ENCODE results near the gene ANOS1.

Gene ANOS1

DNA sequence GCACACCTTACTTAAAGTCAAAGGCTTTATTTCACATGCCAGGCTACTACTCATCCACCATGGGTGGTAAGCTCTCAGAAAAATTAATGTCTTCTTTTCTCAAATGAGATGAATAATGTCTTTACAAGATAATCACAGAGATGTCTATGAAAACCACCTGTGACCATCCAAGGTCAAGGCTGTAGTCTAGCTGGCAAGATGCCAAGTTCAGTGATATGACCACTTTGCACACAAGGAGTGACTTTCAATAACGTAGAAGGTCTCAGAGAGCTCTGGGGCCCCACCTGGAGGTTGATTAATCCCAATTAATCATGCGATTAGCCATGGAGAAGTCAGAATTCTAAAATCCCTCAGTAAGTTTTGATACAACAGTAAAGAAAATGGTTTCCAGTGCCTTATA lies 20.5 kb downstream of the ANOS1 start:
- Histone ChIP-seq H3K9me3 (ENCODE audit: control insufficient read depth, low read length) (no peaks in the 10 kb centered on the region), H3K9ac (ENCODE audit: low read length) (no peak overlapping the region), H3K4me1 (ENCODE audit: control insufficient read depth, insufficient read depth, low read length) (no peaks in the 10 kb centered on the region), H3K27me3 (replicated peaks; ENCODE audit: control insufficient read depth, insufficient read depth, low read length) (no peaks in the 10 kb centered on the region), H3K36me3 (ENCODE audit: control insufficient read depth, insufficient read depth, low read length, severe bottlenecking) (no peaks in the 10 kb centered on the region), H3K4me3 (ENCODE audit: low read length) (no peak overlapping the region)
- no peak for DNase-seq (ENCODE audit: low read depth)

DNA sequence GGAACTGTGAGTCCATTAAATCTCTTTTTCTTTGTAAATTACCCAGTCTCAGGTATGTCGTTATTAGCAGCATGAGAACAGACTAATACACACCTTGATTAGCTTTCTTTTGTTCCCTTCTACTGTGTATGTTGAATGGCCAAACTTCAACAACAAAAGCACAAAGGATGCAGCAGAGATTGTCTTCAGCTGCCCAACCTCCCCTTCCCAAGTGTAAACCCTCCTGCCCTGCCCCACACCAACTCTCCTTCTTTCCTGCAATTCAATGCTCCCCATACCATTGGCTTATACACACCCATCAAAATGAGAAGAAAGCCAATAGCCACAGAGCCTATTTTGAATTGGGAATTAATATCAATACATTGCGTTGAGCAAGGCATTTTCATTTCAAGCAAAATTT lies 27.8 kb downstream of the ANOS1 start:
- H3K36me3 ChIP-seq (ENCODE audit: control insufficient read depth, insufficient read depth, low read length, severe bottlenecking), result no peaks in the 10 kb centered on the region
- no peak overlapping the region for H3K4me3 ChIP-seq (ENCODE audit: low read length)
- H3K9ac ChIP-seq (ENCODE audit: low read length), result no peak overlapping the region
- no peaks in the 10 kb centered on the region for H3K9me3 ChIP-seq (ENCODE audit: control insufficient read depth, low read length)
- no peaks in the 10 kb centered on the region for H3K4me1 ChIP-seq (ENCODE audit: control insufficient read depth, insufficient read depth, low read length)
- DNase-seq (ENCODE audit: low read depth), result no peak
- no peaks in the 10 kb centered on the region for H3K27me3 ChIP-seq (replicated peaks; ENCODE audit: control insufficient read depth, insufficient read depth, low read length)

DNA sequence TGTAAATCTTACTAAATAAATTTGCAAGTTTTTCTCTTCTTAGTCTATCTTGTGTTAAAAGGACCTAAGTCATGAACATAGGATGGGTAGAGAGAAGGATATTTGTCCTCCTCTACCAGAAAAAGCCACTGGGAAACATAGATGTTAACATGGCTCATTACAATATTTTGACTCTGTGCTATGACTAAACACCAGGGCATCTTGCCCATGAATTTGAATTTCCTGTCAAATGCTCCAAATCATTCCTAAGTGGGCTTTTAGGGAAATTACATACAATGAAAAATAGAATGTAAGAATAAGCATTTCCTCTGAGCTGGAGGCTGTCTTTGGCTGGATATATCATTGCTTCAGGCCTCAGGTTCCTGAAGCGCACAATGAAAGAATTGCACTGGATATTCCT lies 39.1 kb downstream of the ANOS1 start:
- Histone ChIP-seq H3K27me3 (replicated peaks; ENCODE audit: control insufficient read depth, insufficient read depth, low read length) (no peaks in the 10 kb centered on the region), H3K9me3 (ENCODE audit: control insufficient read depth, low read length) (no peaks in the 10 kb centered on the region), H3K9ac (ENCODE audit: low read length) (no peak overlapping the region), H3K4me1 (ENCODE audit: control insufficient read depth, insufficient read depth, low read length) (no peaks in the 10 kb centered on the region), H3K36me3 (ENCODE audit: control insufficient read depth, insufficient read depth, low read length, severe bottlenecking) (no peaks in the 10 kb centered on the region), H3K4me3 (ENCODE audit: low read length) (no peak overlapping the region)
- DNase-seq (ENCODE audit: low read depth), result no peak

- DNase-seq (ENCODE audit: low read depth), result no peak
- Histone ChIP-seq H3K36me3 (ENCODE audit: control insufficient read depth, insufficient read depth, low read length, severe bottlenecking) (no peaks in the 10 kb centered on the region), H3K4me3 (ENCODE audit: low read length) (no peak overlapping the region), H3K9me3 (ENCODE audit: control insufficient read depth, low read length) (no peaks in the 10 kb centered on the region), H3K9ac (ENCODE audit: low read length) (no peak overlapping the region), H3K4me1 (ENCODE audit: control insufficient read depth, insufficient read depth, low read length) (no peaks in the 10 kb centered on the region), H3K27me3 (replicated peaks; ENCODE audit: control insufficient read depth, insufficient read depth, low read length) (no peaks in the 10 kb centered on the region)
Observed at GRCh38 chrX:8689473-8689872, 42.5 kb downstream of the ANOS1 start.

DNA sequence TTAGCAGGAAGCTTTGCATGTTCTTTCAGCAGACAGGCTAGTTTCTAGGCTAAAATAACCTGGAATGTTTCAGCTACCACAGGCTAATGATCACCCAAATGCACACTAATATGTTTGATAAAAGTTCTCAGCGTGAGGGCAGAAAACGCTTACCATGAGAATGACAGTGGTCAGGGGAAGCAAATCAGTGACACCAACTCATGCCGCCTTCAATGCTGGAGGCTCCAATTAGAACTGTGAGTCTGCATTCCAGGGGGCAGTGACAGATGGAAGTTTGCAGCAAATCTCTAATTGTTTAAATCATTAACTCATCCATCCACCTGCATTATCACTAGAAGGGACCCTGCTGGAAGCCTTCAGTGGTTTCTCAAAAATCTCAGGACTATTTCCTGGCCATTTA lies 43.2 kb downstream of the ANOS1 start:
- no peak for DNase-seq (ENCODE audit: low read depth)
- no peak overlapping the region for H3K9ac ChIP-seq (ENCODE audit: low read length)
- no peak overlapping the region for H3K4me3 ChIP-seq (ENCODE audit: low read length)
- H3K36me3 ChIP-seq (ENCODE audit: control insufficient read depth, insufficient read depth, low read length, severe bottlenecking), result no peaks in the 10 kb centered on the region
- no peaks in the 10 kb centered on the region for H3K27me3 ChIP-seq (replicated peaks; ENCODE audit: control insufficient read depth, insufficient read depth, low read length)
- H3K9me3 ChIP-seq (ENCODE audit: control insufficient read depth, low read length), result no peaks in the 10 kb centered on the region
- H3K4me1 ChIP-seq (ENCODE audit: control insufficient read depth, insufficient read depth, low read length), result no peaks in the 10 kb centered on the region

DNA sequence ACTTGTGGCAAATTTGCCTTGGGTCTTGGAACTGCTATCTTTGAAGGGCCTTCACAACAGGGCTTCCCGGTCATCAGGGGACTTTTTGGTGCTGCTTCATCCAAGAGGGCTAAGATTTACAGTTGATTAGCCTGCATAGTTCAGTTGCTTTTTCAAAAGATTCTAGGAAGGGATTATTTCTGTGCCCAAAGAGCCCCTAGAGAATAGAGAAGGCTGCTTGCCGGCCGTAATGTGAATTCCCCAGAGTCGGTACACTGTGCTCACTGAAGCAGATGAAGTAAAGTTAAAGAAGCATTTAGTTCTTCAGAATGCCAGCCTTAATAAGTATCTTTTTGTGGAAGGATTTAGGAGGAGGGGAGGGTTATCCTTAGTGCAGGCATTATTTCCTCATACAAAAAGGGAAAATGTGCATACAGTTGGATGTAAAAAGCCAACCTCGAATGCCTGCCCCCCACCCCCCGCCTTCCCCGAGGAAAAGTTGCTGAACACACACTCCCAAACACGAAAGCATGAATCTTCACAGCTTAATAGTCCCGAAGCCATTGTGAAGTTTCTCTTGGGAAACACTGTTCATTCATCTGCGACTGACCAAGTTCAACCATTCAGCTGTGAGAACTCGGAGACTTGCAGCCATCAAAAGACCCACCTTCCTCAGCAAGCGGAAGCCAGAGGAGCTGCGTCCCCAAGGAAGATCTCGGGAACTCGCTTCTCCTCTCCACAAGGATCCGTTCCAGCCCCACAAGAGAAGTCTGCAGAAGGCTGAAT lies 47.6 kb downstream of the ANOS1 start:
- Histone ChIP-seq H3K4me1 (ENCODE audit: control insufficient read depth, insufficient read depth, low read length) (no peaks in the 10 kb centered on the region), H3K4me3 (ENCODE audit: low read length) (no peak overlapping the region), H3K27me3 (replicated peaks; ENCODE audit: control insufficient read depth, insufficient read depth, low read length) (no peaks in the 10 kb centered on the region), H3K9me3 (ENCODE audit: control insufficient read depth, low read length) (no peaks in the 10 kb centered on the region), H3K9ac (ENCODE audit: low read length) (no peak overlapping the region), H3K36me3 (ENCODE audit: control insufficient read depth, insufficient read depth, low read length, severe bottlenecking) (no peaks in the 10 kb centered on the region)
- no peak for DNase-seq (ENCODE audit: low read depth)

DNA sequence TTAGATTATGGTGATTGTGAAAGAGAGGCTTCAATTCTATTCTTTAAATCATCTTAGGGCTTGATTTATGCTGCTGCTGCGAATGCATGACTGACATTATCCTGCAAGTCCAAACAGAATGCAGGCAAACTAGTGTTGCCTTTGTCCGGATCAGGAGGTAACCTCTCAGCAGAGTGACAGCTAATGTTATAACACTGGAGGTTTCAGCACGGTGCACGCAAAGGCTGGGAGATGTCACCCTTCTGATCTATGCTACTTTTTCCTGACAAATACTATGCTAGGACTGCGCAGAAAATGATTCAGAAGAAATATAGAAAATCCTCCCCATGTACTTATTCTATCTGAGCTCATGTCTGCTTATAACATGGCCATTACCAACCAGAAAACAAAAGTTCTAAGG lies 48.2 kb downstream of the ANOS1 start:
- H3K36me3 ChIP-seq (ENCODE audit: control insufficient read depth, insufficient read depth, low read length, severe bottlenecking), result no peaks in the 10 kb centered on the region
- no peaks in the 10 kb centered on the region for H3K27me3 ChIP-seq (replicated peaks; ENCODE audit: control insufficient read depth, insufficient read depth, low read length)
- H3K9ac ChIP-seq (ENCODE audit: low read length), result no peak overlapping the region
- H3K9me3 ChIP-seq (ENCODE audit: control insufficient read depth, low read length), result no peaks in the 10 kb centered on the region
- H3K4me1 ChIP-seq (ENCODE audit: control insufficient read depth, insufficient read depth, low read length), result no peaks in the 10 kb centered on the region
- no peak for DNase-seq (ENCODE audit: low read depth)
- no peak overlapping the region for H3K4me3 ChIP-seq (ENCODE audit: low read length)

DNA sequence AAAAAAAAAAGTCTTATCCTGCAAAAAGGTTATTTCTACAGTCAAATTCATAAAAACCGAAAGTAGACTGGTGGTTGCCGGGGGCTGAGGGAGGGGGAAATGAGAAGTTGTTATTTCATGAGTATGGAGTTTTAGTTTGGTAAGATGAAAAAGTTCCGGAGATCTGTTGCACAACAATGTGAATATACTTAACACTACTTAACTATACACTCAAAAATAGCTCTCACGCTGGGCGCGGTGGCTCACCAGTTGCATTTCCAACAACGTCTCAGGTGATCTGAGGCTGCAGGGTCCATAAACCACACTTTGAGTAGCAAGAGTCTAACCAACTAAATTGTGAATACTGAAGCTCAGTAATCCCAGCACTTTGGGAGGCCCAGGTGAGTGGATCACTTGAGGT lies 52.4 kb downstream of the ANOS1 start:
- no peak for DNase-seq (ENCODE audit: low read depth)
- H3K4me1 ChIP-seq (ENCODE audit: control insufficient read depth, insufficient read depth, low read length), result no peaks in the 10 kb centered on the region
- no peak overlapping the region for H3K4me3 ChIP-seq (ENCODE audit: low read length)
- H3K27me3 ChIP-seq (replicated peaks; ENCODE audit: control insufficient read depth, insufficient read depth, low read length), result no peaks in the 10 kb centered on the region
- H3K36me3 ChIP-seq (ENCODE audit: control insufficient read depth, insufficient read depth, low read length, severe bottlenecking), result no peaks in the 10 kb centered on the region
- no peaks in the 10 kb centered on the region for H3K9me3 ChIP-seq (ENCODE audit: control insufficient read depth, low read length)
- no peak overlapping the region for H3K9ac ChIP-seq (ENCODE audit: low read length)

DNA sequence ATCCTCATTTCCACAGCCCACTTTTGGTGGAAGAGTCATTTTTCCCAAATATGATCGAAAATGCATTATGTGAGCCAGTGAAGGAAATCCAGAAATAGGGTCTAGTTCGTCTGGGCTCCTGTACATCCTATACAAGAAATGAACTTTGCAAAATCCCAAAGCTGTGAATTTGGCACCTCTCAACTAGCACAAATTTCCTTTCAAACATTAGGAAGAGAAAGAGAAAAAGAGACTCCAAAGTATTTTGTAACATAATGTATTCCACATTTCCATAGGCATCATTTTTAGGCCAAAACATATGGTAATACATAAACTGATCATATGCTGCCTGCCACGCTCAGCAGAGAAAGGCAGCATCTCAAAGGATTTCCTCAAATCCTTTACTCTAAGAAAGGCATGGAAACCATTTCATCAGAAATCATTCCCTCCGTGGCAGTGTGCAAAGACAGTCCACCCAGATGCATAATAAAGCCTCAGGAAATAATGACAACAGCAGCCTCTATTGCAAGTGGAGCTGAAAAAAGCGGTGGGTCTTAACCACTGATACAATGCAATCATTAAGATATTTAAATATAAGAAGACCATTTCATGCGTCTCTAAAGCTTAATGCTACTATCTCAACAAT lies 56.8 kb downstream of the ANOS1 start:
- Histone ChIP-seq H3K27me3 (replicated peaks; ENCODE audit: control insufficient read depth, insufficient read depth, low read length) (peaks cover 2% of the 10 kb centered on the region), H3K4me1 (ENCODE audit: control insufficient read depth, insufficient read depth, low read length) (no peaks in the 10 kb centered on the region), H3K4me3 (ENCODE audit: low read length) (no peak overlapping the region), H3K9ac (ENCODE audit: low read length) (no peak overlapping the region), H3K9me3 (ENCODE audit: control insufficient read depth, low read length) (no peaks in the 10 kb centered on the region), H3K36me3 (ENCODE audit: control insufficient read depth, insufficient read depth, low read length, severe bottlenecking) (no peaks in the 10 kb centered on the region)
- no peak for DNase-seq (ENCODE audit: low read depth)

DNA sequence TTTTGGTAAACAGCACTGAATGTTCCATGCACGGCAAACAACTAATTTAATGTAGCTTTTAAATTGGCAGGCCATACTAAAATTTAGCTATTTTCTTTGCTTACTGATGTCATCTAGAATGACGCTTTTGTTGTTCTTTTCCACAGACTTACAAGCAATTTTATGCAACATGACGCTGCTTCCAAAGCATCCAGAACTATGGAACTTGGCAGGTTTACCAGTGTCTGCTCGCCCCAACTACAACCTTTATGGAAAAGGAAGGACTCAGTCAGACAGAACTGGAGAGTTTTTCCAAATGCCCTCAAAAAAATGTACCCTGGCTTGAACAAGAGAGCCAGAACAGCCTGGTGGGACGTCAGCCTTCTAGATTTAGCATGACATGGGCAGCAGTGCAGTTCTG lies 58.7 kb downstream of the ANOS1 start:
- Histone ChIP-seq H3K9ac (ENCODE audit: low read length) (no peak overlapping the region), H3K9me3 (ENCODE audit: control insufficient read depth, low read length) (no peaks in the 10 kb centered on the region), H3K27me3 (replicated peaks; ENCODE audit: control insufficient read depth, insufficient read depth, low read length) (peaks cover 2% of the 10 kb centered on the region), H3K4me1 (ENCODE audit: control insufficient read depth, insufficient read depth, low read length) (no peaks in the 10 kb centered on the region), H3K36me3 (ENCODE audit: control insufficient read depth, insufficient read depth, low read length, severe bottlenecking) (no peaks in the 10 kb centered on the region), H3K4me3 (ENCODE audit: low read length) (no peak overlapping the region)
- no peak for DNase-seq (ENCODE audit: low read depth)

DNA sequence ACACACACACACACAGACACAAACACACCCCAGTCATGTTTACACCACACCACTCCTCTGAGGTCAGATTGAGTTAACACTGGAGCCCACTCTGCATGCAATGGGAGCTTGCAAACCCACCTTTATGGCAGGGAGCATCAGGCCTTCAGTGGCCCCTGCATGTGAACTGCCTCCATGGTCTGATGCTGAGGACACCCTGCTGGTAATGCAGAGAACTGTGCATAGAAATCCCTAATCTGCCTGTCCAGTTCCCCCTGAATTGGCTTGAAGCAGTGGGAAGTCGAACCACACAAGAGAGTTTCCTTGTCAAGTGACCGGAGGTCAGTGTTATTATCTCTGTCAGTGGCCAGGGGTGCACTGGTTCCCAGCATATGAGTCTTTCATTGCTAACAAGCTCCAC lies 59.8 kb downstream of the ANOS1 start:
- H3K9ac ChIP-seq (ENCODE audit: low read length), result no peak overlapping the region
- no peaks in the 10 kb centered on the region for H3K36me3 ChIP-seq (ENCODE audit: control insufficient read depth, insufficient read depth, low read length, severe bottlenecking)
- H3K4me1 ChIP-seq (ENCODE audit: control insufficient read depth, insufficient read depth, low read length), result no peaks in the 10 kb centered on the region
- H3K9me3 ChIP-seq (ENCODE audit: control insufficient read depth, low read length), result no peaks in the 10 kb centered on the region
- DNase-seq (ENCODE audit: low read depth), result no peak
- H3K4me3 ChIP-seq (ENCODE audit: low read length), result no peak overlapping the region
- peaks cover 2% of the 10 kb centered on the region for H3K27me3 ChIP-seq (replicated peaks; ENCODE audit: control insufficient read depth, insufficient read depth, low read length)

DNA sequence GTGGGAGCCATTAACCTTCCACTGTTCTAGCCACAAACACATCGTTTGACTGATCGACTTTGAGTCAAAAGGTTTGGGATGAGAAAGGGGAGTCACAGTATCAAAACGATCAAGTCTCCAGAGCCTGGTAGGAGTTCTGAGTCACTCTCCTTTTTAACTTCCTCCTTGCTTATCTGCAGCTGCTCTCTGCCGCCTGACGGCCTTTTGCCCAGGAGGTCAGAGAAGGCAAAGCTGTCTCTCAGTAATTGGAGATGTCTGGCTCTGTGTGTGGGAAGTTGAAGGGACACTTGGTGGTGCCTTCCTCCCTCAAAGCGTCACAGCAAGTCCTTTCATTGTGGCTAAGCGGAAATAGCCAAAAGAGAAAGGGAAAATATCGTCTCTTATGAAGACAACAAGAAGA lies 63.1 kb downstream of the ANOS1 start:
- Histone ChIP-seq H3K9ac (ENCODE audit: low read length) (no peak overlapping the region), H3K4me1 (ENCODE audit: control insufficient read depth, insufficient read depth, low read length) (no peaks in the 10 kb centered on the region), H3K4me3 (ENCODE audit: low read length) (no peak overlapping the region), H3K9me3 (ENCODE audit: control insufficient read depth, low read length) (no peaks in the 10 kb centered on the region), H3K27me3 (replicated peaks; ENCODE audit: control insufficient read depth, insufficient read depth, low read length) (peaks cover under 1% of the 10 kb centered on the region), H3K36me3 (ENCODE audit: control insufficient read depth, insufficient read depth, low read length, severe bottlenecking) (no peaks in the 10 kb centered on the region)
- DNase-seq (ENCODE audit: low read depth), result no peak
